ENCODE results near the gene RPS21.

DNA sequence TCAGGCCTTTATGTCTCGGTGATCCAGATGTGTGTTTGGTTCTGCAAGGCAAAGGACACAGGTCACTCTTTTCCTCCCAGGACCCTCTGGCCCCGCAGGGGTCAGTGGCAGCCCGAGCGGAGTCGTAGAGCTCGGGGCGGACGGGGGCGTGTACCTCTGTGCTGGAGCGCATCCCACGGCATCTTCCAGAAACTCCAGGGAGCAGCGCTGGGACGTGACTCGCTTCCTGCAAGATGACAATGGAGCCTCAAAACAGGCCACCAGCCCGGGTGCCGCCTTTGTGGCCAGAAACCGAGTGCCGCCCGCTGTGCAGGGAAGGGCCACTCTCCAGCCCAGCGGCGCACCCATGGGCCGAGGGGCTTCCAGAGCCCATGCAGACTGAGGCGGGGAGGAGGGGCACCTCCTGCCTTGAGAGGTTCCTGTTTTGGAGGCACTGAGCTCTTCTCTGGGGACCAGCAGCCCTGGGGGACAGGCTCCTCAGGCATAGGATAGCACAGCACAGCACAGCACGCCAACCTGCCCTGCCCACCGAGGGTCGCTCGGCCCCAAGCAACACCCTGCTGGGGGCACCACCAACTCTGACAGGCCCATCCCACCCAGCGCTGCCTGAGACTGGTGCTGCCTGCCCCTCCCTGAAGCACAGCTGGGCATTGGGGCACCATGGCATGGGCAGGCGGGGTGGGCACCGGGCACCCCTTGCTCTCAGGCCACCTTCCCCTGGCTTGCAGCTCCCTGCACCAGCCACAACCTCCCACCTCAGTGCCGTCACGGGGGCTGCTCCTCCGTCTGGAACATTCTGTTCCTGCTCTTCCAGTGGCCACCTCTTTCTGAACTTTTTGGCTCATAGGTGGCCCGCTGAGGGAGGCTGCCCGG is 9.7 kb downstream of the RPS21 start:
- TF ChIP-seq, protein P1, sequence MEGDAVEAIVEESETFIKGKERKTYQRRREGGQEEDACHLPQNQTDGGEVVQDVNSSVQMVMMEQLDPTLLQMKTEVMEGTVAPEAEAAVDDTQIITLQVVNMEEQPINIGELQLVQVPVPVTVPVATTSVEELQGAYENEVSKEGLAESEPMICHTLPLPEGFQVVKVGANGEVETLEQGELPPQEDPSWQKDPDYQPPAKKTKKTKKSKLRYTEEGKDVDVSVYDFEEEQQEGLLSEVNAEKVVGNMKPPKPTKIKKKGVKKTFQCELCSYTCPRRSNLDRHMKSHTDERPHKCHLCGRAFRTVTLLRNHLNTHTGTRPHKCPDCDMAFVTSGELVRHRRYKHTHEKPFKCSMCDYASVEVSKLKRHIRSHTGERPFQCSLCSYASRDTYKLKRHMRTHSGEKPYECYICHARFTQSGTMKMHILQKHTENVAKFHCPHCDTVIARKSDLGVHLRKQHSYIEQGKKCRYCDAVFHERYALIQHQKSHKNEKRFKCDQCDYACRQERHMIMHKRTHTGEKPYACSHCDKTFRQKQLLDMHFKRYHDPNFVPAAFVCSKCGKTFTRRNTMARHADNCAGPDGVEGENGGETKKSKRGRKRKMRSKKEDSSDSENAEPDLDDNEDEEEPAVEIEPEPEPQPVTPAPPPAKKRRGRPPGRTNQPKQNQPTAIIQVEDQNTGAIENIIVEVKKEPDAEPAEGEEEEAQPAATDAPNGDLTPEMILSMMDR (IDR thresholded peaks at IDR 0.05): no peak
- no peak for TF ChIP-seq POLR2A (IDR thresholded peaks at IDR 0.05)
